Astrocyte of the cerebellum (primary cell): ENCODE data around the gene KCNA5.
A peak's percentile ranks its signal among the peaks of the same experiment; 100 is the strongest.

Experiments used
- DNase-seq: peaks from one replicate; pipeline ENCODE4 v3.0.0-alpha.2; 2011; ENCODE audit warnings: low read depth
- H3K4me3 ChIP-seq: 2 replicates; pipeline ENCODE4 v1.5.1; 2011; ENCODE audit warnings: mild to moderate bottlenecking, low read depth, low read length, moderate library complexity
- in situ Hi-C: cut with HindIII; loops from 2 replicates; pipeline ENCODE4 v1.10.0; 2017; ENCODE audit warnings: low sequenced_read_pairs
- TF ChIP-seq, protein P1 (sequence below): IDR thresholded peaks from 2 replicates; pipeline ENCODE4 v1.5.1; 2012; ENCODE audit warnings: low read length, low read depth, moderate library complexity, mild to moderate bottlenecking; ENCODE audit errors: missing control alignments

KCNA5 gene

DNA sequence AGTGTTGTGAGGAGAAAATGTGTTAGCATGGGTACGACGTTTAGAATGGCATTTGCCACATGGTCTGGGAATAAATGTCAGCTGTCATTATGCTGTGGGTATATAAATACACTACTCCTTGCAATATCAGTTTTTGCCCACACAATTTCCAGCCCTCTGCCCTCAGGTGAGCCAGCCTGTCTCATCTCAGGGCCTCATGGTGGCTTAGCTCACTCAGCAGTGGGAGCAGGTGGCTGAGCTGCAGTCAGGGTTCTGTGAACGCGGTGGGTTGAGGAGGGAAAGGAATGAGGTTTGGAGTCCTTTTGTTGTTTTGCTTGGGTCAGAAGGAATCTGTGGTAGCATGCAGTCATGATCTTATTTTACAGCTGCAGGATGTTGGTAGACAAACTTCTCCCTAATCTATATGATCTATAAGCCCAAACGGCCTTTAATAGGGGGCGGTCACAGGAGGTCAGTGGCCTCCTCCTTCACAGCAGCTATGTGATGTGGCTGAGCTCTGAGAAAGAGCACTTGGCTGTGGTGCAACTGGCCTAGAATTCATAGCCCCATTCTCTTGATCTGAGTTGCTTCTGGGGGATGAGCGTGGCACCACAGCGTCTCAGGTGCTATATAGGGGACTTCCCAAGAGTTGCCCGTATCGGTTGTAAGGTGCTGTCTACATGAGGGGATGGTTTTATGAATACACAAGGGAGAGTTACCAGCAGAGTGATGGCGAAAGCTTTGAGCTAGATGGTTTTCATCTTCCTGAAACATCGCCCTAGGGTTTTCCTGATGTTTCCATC is 27.8 kb upstream of the KCNA5 start:
- no peak for DNase-seq
- no peak overlapping the region for H3K4me3 ChIP-seq
- TF ChIP-seq, protein P1, sequence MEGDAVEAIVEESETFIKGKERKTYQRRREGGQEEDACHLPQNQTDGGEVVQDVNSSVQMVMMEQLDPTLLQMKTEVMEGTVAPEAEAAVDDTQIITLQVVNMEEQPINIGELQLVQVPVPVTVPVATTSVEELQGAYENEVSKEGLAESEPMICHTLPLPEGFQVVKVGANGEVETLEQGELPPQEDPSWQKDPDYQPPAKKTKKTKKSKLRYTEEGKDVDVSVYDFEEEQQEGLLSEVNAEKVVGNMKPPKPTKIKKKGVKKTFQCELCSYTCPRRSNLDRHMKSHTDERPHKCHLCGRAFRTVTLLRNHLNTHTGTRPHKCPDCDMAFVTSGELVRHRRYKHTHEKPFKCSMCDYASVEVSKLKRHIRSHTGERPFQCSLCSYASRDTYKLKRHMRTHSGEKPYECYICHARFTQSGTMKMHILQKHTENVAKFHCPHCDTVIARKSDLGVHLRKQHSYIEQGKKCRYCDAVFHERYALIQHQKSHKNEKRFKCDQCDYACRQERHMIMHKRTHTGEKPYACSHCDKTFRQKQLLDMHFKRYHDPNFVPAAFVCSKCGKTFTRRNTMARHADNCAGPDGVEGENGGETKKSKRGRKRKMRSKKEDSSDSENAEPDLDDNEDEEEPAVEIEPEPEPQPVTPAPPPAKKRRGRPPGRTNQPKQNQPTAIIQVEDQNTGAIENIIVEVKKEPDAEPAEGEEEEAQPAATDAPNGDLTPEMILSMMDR = no peak
- in situ Hi-C loops = no loop called here

DNA sequence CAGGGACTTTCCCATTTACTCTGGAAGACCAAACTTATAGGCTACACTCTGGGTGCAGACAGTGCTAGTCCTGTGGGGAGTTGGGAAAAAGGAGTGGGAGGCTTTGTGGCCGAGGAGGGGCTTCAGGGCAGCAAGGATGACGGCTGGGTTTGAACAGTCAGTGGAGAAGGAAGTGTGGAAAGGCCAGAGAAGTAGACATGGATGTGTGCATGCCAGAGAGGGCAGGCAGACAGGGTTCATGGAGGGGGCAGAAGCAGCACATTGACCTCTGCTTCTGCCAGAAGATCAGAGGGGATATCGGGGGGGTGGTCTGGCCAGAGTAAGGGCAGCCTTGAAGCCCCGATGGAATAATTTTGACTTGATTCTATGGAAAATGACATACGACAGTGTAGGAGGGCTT is 27.2 kb upstream of the KCNA5 start:
- in situ Hi-C loops = no loop called here
- H3K4me3 ChIP-seq = no peak overlapping the region
- DNase-seq = no peak
- TF ChIP-seq, protein P1 = no peak

DNA sequence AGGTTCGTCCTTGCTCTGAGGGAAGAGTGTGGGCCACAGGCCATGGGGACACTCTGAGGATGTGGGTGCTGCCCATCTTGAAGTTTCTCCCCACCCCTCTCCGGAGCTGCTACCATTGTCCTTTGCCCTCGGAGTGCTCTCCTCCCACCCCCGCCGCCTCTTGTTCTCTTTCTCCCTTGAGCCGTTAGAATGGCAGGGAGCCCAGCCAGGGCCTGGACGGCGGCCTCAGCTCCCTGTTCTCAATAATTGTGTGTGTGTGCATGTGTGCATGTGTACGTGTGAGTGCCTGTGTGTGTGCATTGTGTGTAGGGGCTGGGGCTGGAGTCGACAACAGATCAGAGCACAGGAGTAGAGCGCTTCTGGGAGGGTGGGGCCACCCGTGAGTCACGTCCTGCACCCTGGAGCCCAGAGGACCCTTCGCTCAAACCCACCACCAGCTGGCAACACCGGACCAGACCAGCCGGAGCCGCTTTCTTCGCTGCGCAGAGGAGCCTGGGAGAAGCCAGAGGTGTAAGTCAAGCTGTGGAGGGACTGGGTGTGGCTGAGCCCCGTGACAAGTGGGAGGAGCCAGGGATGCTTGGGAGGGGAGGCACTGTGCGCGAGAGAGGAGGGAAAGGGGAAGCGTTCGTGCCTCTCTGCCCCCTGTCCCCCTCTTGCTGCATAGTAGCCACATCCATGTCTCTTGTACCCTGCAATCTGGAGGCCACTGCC is 25.9 kb upstream of the KCNA5 start:
- in situ Hi-C loops = no loop called here
- DNase-seq = no peak
- TF ChIP-seq, protein P1 = no peak

DNA sequence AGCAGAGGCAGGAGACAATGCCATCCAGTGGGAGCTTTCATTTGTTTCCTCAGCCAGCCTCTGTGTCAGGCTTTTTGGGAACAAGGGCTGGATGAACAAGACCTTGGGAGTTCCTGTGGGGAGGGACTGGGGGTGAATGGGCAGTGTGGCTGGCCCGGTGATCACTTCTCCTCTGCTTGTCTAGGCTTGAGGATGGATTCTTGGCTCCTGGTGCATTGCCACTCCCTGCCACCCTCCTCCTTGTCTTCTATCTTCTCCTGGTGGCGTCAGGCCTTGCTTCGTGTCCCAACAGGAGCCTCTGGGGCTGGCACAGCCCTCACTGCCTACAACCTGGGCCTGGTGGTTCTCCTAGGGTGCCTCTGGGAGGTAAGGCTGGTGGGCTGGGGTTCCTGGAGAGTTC is 25.0 kb upstream of the KCNA5 start:
- H3K4me3 ChIP-seq = no peak overlapping the region
- in situ Hi-C loops = no loop called here
- TF ChIP-seq, protein P1 = no peak
- no peak for DNase-seq

More for the DNA sequence above, 25.9 kb upstream of the KCNA5 start:
- no peak overlapping the region for H3K4me3 ChIP-seq

DNA sequence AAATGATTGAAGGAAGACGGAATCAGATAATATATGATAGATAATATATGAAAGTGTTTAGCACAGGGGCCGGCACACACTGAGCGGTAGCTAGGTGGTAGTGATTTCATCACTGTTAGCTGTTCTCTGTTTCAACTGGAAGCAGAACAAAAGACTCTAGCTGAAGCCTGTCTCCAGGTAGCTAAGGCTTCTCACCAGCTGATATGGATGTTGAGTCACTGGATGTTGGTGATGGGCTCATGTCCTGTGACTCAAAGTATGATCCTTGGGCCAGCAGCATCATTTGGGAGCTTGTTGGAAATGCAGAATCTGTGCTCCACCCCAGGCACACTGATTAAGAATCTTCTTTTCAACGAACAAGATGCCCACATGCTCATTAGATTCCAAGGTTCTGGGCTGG is 21.7 kb upstream of the KCNA5 start:
- no peak overlapping the region for H3K4me3 ChIP-seq
- DNase-seq = no peak
- TF ChIP-seq, protein P1 = no peak
- in situ Hi-C loops = loop anchor here (5.0 kb wide), 1 partner anchor 65 kb away; no protein-coding TSS in a partner anchor

DNA sequence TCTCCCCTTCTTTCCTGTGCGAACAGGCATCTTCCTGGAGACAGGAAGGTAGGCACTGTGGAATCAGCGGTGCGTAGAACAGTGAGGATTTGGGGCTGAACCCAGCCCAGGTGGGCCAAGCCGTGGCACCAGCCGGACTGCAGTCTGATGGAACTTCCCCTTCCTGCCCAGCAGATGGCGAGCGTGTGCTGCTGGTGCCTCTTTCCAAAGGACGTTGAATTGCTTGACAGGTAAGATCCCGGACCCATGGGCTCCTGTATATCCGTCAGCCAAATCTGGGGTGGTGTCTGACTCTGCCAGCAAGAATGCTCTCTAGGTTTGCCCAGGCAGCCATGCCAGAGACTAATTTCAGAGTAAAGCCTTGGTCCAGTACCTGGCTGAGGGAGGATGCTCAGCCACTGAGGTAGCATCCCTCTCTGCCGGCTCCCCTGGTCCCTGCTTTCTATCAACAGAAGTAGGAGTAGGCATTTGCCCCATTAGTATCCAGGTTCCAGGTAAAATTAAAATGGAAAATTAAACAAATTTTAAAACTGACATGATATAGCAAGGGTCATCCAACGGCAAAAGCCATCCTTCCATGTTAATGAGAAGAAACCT is 21.1 kb upstream of the KCNA5 start:
- H3K4me3 ChIP-seq = no peak overlapping the region
- TF ChIP-seq, protein P1 = peak; percentile 94
- peak; percentile 26 for DNase-seq
- in situ Hi-C loops = loop anchor here (5.0 kb wide), 1 partner anchor 65 kb away; no protein-coding TSS in a partner anchor
